HG03571 (cell line): ENCODE measurements around the gene KIRREL3.

Experiments used
- ATAC-seq: cut with Tn5 transposase; IDR thresholded peaks from one replicate; pipeline ENCODE4 v1.9.1; 2021; ENCODE audit not compliant: unreplicated experiment

The KIRREL3 gene

DNA sequence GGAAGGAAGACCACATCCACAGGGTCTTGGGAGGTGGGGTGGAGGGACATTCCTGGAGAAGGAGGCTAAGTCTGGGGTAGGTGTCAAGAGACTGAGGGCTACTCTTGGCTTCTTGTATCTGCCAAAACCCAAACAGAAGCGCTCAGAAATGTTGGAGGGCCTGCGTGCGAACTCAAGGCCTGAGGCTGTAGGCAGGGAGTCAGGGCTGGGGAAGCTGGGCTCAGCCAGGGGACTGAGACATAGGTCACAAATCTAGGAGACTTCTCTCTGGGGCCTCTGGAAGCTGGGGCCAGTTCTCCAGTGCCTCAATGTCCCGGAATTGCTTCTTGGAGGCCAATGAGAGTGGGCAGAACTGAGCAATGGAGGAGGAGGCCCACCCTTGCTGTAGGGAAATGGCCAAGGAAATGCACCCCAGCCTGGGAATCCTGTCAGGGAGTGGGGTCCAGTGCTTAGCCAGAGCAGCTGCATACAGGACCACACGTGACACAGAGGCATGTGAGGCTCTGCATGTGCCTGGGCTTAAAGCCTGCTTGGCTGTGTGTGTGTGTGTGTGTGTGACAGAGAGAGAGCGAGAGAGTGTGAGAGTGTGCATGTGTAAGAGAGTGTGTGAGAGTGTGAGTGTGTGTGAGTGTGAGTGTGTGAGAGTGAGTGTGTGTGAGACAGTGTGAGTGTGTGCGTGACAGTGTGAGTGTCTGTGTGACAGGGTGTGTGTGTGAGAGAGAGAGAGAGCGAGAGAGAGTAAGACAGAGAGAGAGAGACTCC is 503.8 kb downstream of the KIRREL3 start:
- ATAC-seq = no peak

- ATAC-seq = no peak
Observed at GRCh38 chr11:126495281-126496220, 505.0 kb downstream of the KIRREL3 start.

DNA sequence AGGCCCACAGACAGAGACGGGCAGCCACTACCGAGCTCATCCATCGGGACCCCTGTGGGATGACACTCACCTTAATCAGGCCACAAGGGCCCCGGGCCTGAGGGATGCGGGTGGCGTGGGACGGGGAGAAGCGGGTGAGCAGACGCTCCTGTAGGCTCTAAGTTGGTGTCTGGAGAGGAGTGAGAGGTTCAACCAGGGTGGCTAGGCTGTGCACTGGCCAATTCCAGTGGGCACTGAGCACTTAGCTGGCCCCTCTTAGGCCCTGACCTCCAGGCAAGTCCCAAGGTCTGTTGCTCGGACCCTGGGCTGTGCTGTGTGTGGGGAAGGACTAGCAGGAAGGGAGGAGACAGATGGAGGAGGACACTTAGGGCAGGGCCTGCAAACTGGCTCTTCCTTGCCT is 505.7 kb downstream of the KIRREL3 start:
- no peak for ATAC-seq

DNA sequence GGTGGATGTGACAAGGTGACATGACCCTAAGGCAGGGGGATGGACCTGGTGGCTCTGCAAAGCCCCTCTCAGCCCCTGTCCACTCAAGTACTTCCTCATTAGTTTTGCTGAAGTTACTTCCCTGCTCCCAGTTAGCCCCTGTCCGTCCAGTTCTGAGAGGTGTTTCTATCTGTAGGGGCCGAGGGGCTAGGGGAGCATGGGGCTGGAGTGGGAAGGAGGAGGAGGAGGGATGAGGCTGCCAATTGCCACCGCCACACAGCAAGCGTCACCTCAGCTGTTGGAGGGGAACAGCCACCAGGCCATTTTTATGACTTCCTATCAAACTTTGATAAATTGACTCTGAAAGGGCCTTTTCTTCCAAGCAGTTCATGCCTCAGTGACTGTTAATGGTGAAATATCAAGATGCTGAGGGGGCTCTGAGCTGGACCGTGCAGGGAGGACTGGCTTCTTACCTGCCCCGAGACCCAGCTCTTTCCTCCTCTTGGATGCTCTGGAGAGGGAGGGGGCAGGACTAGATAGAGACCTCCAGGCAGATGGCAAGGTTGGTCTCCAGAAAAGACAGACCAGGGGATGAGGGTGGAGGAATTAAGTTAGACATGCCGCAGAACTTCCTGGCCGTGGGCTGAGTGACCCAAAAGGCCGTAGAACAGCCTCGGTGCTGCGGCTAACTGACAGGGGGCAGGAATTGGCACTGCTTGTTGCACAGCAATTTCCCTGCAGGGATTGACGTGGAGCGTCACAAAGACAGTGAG is 508.1 kb downstream of the KIRREL3 start:
- no peak for ATAC-seq

GRCh38 chr11:126491092-126491491 is 509.5 kb downstream of the KIRREL3 start:
- ATAC-seq = no peak

- no peak for ATAC-seq
Observed at GRCh38 chr11:126489836-126490660, 510.5 kb downstream of the KIRREL3 start.

GRCh38 chr11:126488591-126489370 is 511.8 kb downstream of the KIRREL3 start:
- ATAC-seq = no peak

- ATAC-seq = no peak
Observed at GRCh38 chr11:126487711-126488110, 512.9 kb downstream of the KIRREL3 start.

DNA sequence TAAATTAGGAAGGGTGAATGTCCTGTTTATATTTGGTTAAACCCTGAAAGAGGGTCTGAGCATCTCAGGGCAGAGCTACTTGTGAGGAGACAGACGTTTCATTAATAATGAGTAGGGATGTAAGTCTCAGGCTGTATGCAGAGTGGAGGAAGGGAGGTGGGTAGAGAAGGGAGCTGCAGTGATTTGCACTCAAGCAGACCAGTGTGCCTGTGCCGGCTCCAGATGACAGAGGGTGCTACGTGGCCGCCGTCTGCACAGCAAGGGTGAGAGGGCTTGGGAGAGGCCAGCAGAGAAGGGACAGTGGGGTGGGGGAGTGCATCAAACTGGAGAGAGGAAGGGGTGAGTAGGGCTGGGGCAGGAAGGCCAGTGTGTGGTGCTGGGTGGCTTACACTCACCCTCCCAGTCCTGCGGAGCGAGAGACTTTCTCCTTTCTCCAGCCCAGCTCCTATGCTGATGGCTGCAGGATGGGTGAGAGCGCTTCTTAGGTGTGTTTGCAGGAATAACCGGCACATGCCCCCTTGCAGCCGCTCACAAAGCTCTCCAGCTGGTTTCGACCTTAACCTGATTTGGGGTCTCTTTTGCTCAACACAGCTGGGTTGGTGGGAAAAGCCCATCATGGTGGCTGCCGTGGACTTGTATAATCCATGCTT is 514.5 kb downstream of the KIRREL3 start:
- no peak for ATAC-seq

DNA sequence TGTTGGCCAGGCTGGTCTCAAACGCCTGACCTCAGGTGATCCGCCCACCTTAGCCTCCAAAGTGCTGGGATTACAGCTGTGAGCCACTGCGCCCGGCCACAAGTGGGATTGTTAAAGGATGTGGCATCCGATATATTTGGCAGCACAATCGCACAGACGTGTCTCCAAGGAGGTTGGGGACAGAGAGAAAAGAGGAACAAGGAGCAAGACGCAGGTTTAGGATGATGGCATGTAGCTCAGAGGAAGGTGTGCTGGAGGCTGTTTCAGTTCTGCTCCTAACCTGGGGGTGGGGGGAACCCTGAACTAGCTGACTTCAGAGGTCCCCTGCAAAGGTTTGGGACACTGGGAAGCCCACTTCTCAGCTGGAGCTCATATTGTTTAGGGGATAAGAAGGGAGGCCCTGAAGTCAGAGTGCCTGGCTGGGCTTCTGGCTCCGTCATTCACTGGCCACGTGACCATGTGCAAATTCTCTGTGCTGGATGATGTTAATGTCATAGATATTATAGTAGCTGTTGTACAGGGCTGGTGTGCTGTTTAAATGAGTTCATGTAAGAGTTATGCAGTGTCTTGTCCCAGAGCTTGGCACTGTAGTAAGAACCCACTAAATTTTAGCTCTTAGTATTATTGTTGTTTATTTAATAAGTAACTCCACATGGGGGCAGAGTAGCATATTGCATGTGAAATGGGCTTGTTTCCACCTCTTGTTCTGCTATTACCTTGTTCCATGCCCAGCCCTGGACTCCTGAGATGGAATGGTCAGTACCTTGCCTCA is 515.4 kb downstream of the KIRREL3 start:
- peak; percentile 56 for ATAC-seq

DNA sequence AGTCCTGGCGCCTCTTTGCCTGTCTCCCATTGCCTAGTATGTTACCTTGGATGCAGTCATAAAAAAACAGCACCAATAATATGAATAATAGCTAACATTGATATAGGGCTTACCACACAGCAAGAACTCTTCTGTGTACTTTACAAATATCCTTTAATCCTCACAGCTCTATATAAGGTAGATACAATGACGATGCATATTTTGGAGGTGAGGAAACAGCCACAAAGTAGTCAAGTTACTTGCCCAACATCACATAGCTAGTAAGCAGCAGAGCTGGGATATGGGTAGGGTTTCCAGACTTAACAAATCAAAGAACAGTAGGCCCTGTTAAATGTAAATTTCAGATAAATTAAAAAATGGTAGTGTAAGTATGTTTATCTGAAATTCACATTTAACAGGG is 516.3 kb downstream of the KIRREL3 start:
- ATAC-seq = no peak

GRCh38 chr11:126483621-126484195 is 516.9 kb downstream of the KIRREL3 start:
- ATAC-seq = no peak

DNA sequence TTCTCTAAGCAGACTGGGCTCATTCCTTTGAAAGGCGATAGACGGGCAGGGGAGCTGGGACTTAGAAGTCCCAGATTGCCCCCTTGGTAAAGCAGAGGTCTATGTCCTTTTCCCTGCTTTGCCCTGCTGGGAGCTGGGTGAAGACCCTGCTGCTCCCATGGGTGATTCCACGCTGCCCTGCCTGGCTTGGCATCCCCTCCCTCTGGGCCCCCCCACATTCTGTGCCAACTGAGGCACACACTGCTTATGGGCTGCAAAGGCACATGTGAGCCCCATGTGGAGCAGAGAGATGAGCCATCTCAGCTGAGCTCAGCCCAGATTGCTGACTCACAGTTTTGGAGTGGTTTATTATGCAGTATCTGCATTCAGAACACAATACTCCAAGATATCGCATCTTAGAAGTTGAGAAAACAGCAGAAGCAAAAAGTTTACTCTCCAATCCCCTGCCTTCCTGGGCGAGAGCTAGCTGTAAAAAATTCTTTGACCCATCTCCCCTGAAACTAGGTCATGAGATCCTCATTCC is 517.9 kb downstream of the KIRREL3 start:
- no peak for ATAC-seq

DNA sequence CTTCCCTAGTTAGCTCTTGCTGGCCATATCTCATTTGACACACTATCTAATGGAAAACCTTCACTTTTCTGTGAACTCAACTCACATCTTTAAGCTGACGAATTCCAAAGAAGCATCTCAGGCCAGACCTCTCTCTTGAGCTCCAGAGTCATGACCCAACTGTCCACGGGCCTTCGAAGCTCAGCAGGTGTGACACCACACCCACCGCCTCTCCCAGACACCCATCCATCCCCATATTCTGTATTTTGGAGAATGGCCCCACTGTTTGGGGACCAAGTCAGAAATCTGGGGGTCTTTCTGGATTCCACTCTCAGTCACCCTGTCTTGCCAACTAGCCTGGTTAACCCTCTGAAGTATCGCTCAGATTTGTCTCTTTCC is 519.3 kb downstream of the KIRREL3 start:
- no peak for ATAC-seq

DNA sequence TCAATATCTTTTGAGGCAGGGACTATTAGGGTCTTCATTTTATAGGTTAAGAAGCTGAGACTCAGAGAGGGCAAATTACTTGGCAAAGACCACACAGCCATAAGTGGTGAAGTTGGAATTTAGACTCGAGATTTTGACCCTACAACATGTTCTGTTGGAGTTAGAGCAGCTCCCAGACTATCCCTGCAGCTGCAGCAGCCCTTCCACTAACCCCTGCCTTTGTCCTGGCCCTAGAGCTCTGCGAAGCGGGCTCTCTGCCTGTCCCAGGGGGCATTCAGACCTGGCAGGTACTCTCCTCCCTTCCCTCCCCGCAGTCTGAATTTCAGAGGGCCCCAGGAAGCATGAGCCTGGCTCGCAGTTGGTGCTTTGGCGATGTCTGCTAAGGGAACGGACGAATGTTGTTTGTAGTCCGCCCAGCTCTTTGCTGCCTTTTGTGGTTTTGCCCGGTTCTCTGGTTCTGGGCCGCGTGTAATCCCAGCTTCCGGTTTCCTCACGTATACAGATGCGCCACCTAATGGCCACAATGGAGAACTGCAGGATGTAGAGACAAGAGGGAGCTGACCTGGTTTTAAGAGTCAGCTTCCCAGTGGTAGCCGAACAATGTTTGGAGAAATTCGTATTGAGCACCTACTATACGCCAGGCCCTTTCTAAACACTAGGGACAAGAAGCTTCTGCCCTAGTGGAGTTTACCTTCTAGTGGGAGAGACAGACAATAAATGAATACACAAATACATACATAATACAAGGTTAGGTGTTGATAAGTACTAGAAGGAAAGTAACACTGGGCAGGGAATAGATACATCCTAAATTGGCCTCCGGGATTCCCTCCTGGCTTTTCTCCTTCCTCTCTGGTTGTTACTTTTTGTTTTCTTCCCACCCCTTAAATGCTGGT is 519.9 kb downstream of the KIRREL3 start:
- peak; percentile 64 for ATAC-seq

- no peak for ATAC-seq
Observed at GRCh38 chr11:126480015-126480409, 520.6 kb downstream of the KIRREL3 start.
